Gastroesophageal sphincter (tissue), 3 donors: Measurements from ENCODE around the gene GRM8.

ENCODE experiments used
- CTCF ChIP-seq, 4 experiments: fragments of 200-600 bp in 2 of 4; fragments of 450-650 bp in 2 of 4; sonication (generic) in 1 of 4; IDR thresholded peaks; one replicate each; pipeline ENCODE4 v1.5.1; 2017 to 2019; ENCODE audit warnings: antibody characterized with exemption in 4 of 4, mild to moderate bottlenecking in 2 of 4, moderate library complexity in 2 of 4
- EP300 ChIP-seq: sonication (generic); formaldehyde crosslinking; IDR thresholded peaks from one replicate; pipeline ENCODE4 v1.6.1; 2017; ENCODE audit warnings: antibody characterized with exemption, mild to moderate bottlenecking
- POLR2A ChIP-seq, 2 donors: fragments of 450-650 bp; IDR thresholded peaks; one replicate each; pipeline ENCODE4 v1.6.1; 2017; ENCODE audit warnings: antibody characterized with exemption in 2 of 2, mild to moderate bottlenecking in 2 of 2, moderate library complexity in 1 of 2
- POLR2AphosphoS5 ChIP-seq: sonication (generic); formaldehyde crosslinking; IDR thresholded peaks from one replicate; pipeline ENCODE4 v1.6.1; 2017; ENCODE audit warnings: antibody characterized with exemption

- TF ChIP-seq CTCF (IDR thresholded peaks at IDR 0.05): no peak
- TF ChIP-seq POLR2A (IDR thresholded peaks at IDR 0.05): no peak
- TF ChIP-seq EP300: no peak
- TF ChIP-seq POLR2AphosphoS5: no peak
These were observed 566.3 kb downstream of the GRM8 start for GRCh38 chr7:126686474-126686873.
